H9 (cell line): ENCODE measurements around the gene CCNY. TPM values are rescaled to one million over a fixed set of nuclear protein-coding genes. Genes with fewer than 3 reads are reported as not detected.

Experiments used
- DNase-seq: peaks from one replicate; pipeline ENCODE4 v3.0.0-alpha.2; 2017
- H2AFZ ChIP-seq: one replicate; pipeline ENCODE4 v1.6.1; 2013; ENCODE audit warnings: mild to moderate bottlenecking, low read length, control low read depth, moderate library complexity
- H2AK5ac ChIP-seq: 2 replicates; pipeline ENCODE4 v1.6.1; 2013; ENCODE audit warnings: low read length, control low read depth, mixed read lengths; ENCODE audit not compliant: insufficient read length
- H2BK120ac ChIP-seq: one replicate; pipeline ENCODE4 v1.6.1; 2013; ENCODE audit warnings: low read depth, mild to moderate bottlenecking, low read length, control low read depth, inconsistent platforms; ENCODE audit not compliant: poor library complexity, severe bottlenecking
- H2BK12ac ChIP-seq: 2 replicates; pipeline ENCODE4 v1.6.1; 2013; ENCODE audit warnings: low read length, control low read depth, mixed read lengths, low read depth; ENCODE audit not compliant: insufficient read length
- H2BK15ac ChIP-seq: 2 replicates; pipeline ENCODE4 v1.6.1; 2013; ENCODE audit warnings: low read depth, low read length, control low read depth
- H2BK20ac ChIP-seq: one replicate; pipeline ENCODE4 v1.6.1; 2013; ENCODE audit warnings: low read depth, mild to moderate bottlenecking, low read length, control low read depth, inconsistent platforms; ENCODE audit not compliant: poor library complexity, severe bottlenecking
- H2BK5ac ChIP-seq: 2 replicates; pipeline ENCODE4 v1.6.1; 2013; ENCODE audit warnings: low read length, control low read depth, mixed read lengths; ENCODE audit not compliant: insufficient read length
- H3K14ac ChIP-seq: 2 replicates; pipeline ENCODE4 v1.6.1; 2013; ENCODE audit warnings: low read length, control low read depth; ENCODE audit not compliant: insufficient read depth
- H3K18ac ChIP-seq: 2 replicates; pipeline ENCODE4 v1.6.1; 2013; ENCODE audit warnings: low read depth, mild to moderate bottlenecking, mixed read lengths, low read length, control low read depth; ENCODE audit not compliant: insufficient read length
- H3K23ac ChIP-seq: 2 replicates; pipeline ENCODE4 v1.6.1; 2013; ENCODE audit warnings: low read length, control low read depth, mixed read lengths, low read depth; ENCODE audit not compliant: insufficient read length
- H3K23me2 ChIP-seq: 2 replicates; pipeline ENCODE4 v1.6.1; 2013; ENCODE audit warnings: low read depth, mild to moderate bottlenecking, mixed read lengths, low read length, control low read depth; ENCODE audit not compliant: insufficient read length, poor library complexity, severe bottlenecking
- H3K27ac ChIP-seq: 2 replicates; pipeline ENCODE4 v1.5.1; 2013; ENCODE audit warnings: low read length, control low read depth, mixed read lengths, low read depth; ENCODE audit not compliant: insufficient read length
- H3K27me3 ChIP-seq: 2 replicates; pipeline ENCODE4 v1.6.1; 2013; ENCODE audit warnings: low read length, control low read depth, inconsistent platforms; ENCODE audit not compliant: insufficient read depth
- H3K4ac ChIP-seq: 2 replicates; pipeline ENCODE4 v1.6.1; 2013; ENCODE audit warnings: low read depth, mild to moderate bottlenecking, control low read depth, inconsistent platforms, low read length, moderate library complexity
- H3K4me1 ChIP-seq: 2 replicates; pipeline ENCODE4 v1.6.1; 2013; ENCODE audit warnings: low read length, control low read depth, inconsistent platforms; ENCODE audit not compliant: insufficient read depth
- H3K4me2 ChIP-seq: 2 replicates; pipeline ENCODE4 v1.6.1; 2013; ENCODE audit warnings: low read length, control low read depth, mixed read lengths; ENCODE audit not compliant: insufficient read length, insufficient read depth
- H3K56ac ChIP-seq: 2 replicates; pipeline ENCODE4 v1.6.1; 2013; ENCODE audit warnings: low read depth, mild to moderate bottlenecking, mixed read lengths, low read length, control low read depth; ENCODE audit not compliant: insufficient read length
- H3K79me1 ChIP-seq: 2 replicates; pipeline ENCODE4 v1.6.1; 2013; ENCODE audit warnings: low read depth, mild to moderate bottlenecking, moderate library complexity, low read length, control low read depth, inconsistent platforms; ENCODE audit not compliant: insufficient read depth, poor library complexity, severe bottlenecking
- H3K79me2 ChIP-seq: 2 replicates; pipeline ENCODE4 v1.6.1; 2013; ENCODE audit warnings: low read length, control low read depth, inconsistent platforms; ENCODE audit not compliant: insufficient read depth
- H3K9ac ChIP-seq: 2 replicates; pipeline ENCODE4 v1.6.1; 2013; ENCODE audit warnings: low read length, control low read depth, mixed read lengths; ENCODE audit not compliant: insufficient read length; ENCODE audit errors: extremely low read depth
- H3K9me3 ChIP-seq: one replicate; pipeline ENCODE4 v1.6.1; 2013; ENCODE audit warnings: low read depth, low read length, inconsistent platforms; ENCODE audit not compliant: control insufficient read depth
- H3T11ph ChIP-seq: one replicate; pipeline ENCODE4 v1.6.1; 2013; ENCODE audit warnings: mild to moderate bottlenecking, low read length, control low read depth, inconsistent platforms
- H4K20me1 ChIP-seq: one replicate; pipeline ENCODE4 v1.6.1; 2013; ENCODE audit not compliant: control insufficient read depth, insufficient read length, insufficient read depth
- H4K5ac ChIP-seq: 2 replicates; pipeline ENCODE4 v1.6.1; 2013; ENCODE audit warnings: low read depth, mild to moderate bottlenecking, mixed read lengths, low read length, control low read depth; ENCODE audit not compliant: insufficient read length
- H4K8ac ChIP-seq: replicated peaks from 2 replicates; pipeline ENCODE4 v1.6.1; 2013; ENCODE audit warnings: low read length, control low read depth, mixed read lengths, low read depth; ENCODE audit not compliant: insufficient read length
- H4K91ac ChIP-seq: 2 replicates; pipeline ENCODE4 v1.6.1; 2013; ENCODE audit warnings: low read depth, mild to moderate bottlenecking, moderate library complexity, mixed read lengths, low read length, control low read depth; ENCODE audit not compliant: insufficient read length
- H3K27ac Mint-ChIP-seq, 3 experiments: 2 replicates in 2 of 3; 3 replicates in 1 of 3; pipeline ENCODE4 v1.8.0; 2020 to 2021; ENCODE audit warnings: mixed read lengths in 3 of 3, mild to moderate bottlenecking in 1 of 3, moderate library complexity in 1 of 3
- H3K27me3 Mint-ChIP-seq: 2 replicates; pipeline ENCODE4 v1.8.0; 2021; ENCODE audit warnings: low read depth, mild to moderate bottlenecking, moderate library complexity, mixed read lengths
- H3K36me3 Mint-ChIP-seq, 3 experiments: 2 replicates in 2 of 3; 3 replicates in 1 of 3; pipeline ENCODE4 v1.8.0; 2020 to 2021; ENCODE audit warnings: low read depth in 3 of 3, mixed read lengths in 3 of 3; ENCODE audit not compliant: insufficient read depth in 1 of 3
- H3K4me1 Mint-ChIP-seq, 2 experiments: 2 replicates each; pipeline ENCODE4 v1.8.0; 2020; ENCODE audit warnings: mixed read lengths in 2 of 2
- H3K4me3 Mint-ChIP-seq, 2 experiments: 2 replicates in 1 of 2; 3 replicates in 1 of 2; pipeline ENCODE4 v1.8.0; 2020 to 2021; ENCODE audit warnings: mild to moderate bottlenecking in 2 of 2, mixed read lengths in 2 of 2, moderate library complexity in 1 of 2
- H3K9me3 Mint-ChIP-seq, 2 experiments: 2 replicates in 1 of 2; 3 replicates in 1 of 2; pipeline ENCODE4 v1.8.0; 2020; ENCODE audit warnings: mild to moderate bottlenecking in 2 of 2, mixed read lengths in 2 of 2, moderate library complexity in 1 of 2
- WGBS: extraction: QIAGEN DNeasy Blood & Tissue Kit; methylation state at CpG from one replicate; pipeline ENCODE4 v1.1.7; 2013; ENCODE audit warnings: missing lambda C conversion rate, low lambda C conversion rate, mixed read lengths; ENCODE audit not compliant: insufficient read length; ENCODE audit errors: extremely low coverage; 5-methylcytosine and 5-hydroxymethylcytosine counted together
- total RNA-seq: library from RNA; stranded (reverse); gene quantifications from 2 replicates; pipeline ENCODE4 v1.2.1, GENCODE V29; 2021
- TF ChIP-seq, protein P1 (sequence below): fragments of 200-600 bp; sonication (generic); conservative IDR thresholded peaks from 3 replicates; pipeline ENCODE4 v1.8.0; 2021; ENCODE audit warnings: antibody characterized with exemption, mild to moderate bottlenecking

Gene CCNY
- total RNA-seq, 1 experiment from 2014 or later: 62.1 TPM

DNA sequence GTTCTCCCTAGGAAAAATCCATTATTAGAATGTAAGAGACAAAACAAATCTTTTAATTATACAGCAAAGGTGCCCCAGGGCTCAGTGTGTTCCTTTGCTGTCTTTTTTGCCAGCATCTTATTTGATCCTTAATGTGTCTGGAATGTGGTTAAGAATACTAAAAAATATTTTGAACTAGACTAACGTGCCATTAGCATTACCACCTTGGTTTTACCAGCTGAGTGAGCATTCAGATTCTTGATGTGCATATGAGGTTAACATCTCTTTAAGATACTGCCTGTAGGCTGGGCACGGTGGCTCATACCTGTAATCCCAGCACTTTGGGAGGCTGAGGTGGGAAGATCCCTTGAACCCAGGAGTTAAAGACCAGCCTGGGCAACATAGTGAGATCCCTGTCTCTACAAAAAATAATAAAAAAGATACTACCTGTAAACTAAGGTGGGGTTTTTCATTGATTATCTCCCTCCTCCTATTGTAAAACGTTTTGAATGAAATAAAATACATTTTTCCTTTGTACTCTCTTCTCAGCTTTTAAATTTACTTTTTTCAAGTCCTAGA is 96.6 kb downstream of the CCNY start:
- no peak overlapping the region for H2AFZ ChIP-seq
- no peak overlapping the region for H2BK12ac ChIP-seq
- no peak overlapping the region for H3K27ac ChIP-seq
- H3K18ac ChIP-seq: no peak overlapping the region
- no peak overlapping the region for H2AK5ac ChIP-seq
- no peak overlapping the region for H3K4me2 ChIP-seq
- Mint-ChIP-seq H3K36me3 (peaks cover 0 to 7% (median 0%) of the 10 kb centered on the region in 3 experiments; a peak in 2 of 7 replicates), H3K27ac (no peak overlapping the region), H3K4me1 (peaks cover 14 to 20% of the 10 kb centered on the region in 2 experiments), H3K27me3 (no peaks in the 10 kb centered on the region), H3K4me3 (no peak overlapping the region), H3K9me3 (no peaks in the 10 kb centered on the region; a peak in 1 of 5 replicates)
- no peaks in the 10 kb centered on the region for H3K9me3 ChIP-seq
- no peak overlapping the region for H4K91ac ChIP-seq
- H3K23me2 ChIP-seq: no peaks in the 10 kb centered on the region
- H3K9ac ChIP-seq: no peak overlapping the region
- H4K5ac ChIP-seq: no peak overlapping the region
- H3K23ac ChIP-seq: no peak overlapping the region
- H3K56ac ChIP-seq: no peak overlapping the region
- no peak overlapping the region for H3T11ph ChIP-seq
- H4K8ac ChIP-seq: no peak overlapping the region
- H2BK5ac ChIP-seq: no peak overlapping the region
- no peak overlapping the region for H3K4ac ChIP-seq
- WGBS: no CpG with 5 or more reads among the region's 3 CpGs
- H3K79me2 ChIP-seq: peaks cover 2% of the 10 kb centered on the region; the same call in 1 of the 2 replicates
- H2BK20ac ChIP-seq: no peak overlapping the region
- TF ChIP-seq, protein P1, sequence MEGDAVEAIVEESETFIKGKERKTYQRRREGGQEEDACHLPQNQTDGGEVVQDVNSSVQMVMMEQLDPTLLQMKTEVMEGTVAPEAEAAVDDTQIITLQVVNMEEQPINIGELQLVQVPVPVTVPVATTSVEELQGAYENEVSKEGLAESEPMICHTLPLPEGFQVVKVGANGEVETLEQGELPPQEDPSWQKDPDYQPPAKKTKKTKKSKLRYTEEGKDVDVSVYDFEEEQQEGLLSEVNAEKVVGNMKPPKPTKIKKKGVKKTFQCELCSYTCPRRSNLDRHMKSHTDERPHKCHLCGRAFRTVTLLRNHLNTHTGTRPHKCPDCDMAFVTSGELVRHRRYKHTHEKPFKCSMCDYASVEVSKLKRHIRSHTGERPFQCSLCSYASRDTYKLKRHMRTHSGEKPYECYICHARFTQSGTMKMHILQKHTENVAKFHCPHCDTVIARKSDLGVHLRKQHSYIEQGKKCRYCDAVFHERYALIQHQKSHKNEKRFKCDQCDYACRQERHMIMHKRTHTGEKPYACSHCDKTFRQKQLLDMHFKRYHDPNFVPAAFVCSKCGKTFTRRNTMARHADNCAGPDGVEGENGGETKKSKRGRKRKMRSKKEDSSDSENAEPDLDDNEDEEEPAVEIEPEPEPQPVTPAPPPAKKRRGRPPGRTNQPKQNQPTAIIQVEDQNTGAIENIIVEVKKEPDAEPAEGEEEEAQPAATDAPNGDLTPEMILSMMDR: no peak
- H2BK15ac ChIP-seq: no peak overlapping the region
- no peak overlapping the region for H3K14ac ChIP-seq
- no peaks in the 10 kb centered on the region for H4K20me1 ChIP-seq
- DNase-seq: no peak
- H2BK120ac ChIP-seq: no peak overlapping the region
- peaks cover 3% of the 10 kb centered on the region for H3K79me1 ChIP-seq
- H3K27me3 ChIP-seq: no peaks in the 10 kb centered on the region
- H3K4me1 ChIP-seq: no peaks in the 10 kb centered on the region
